G401.6 (cell line): ENCODE data around the gene GTPBP2.
"Not testable (repeated sequence)": the region's sequence is repeated elsewhere in the genome, so short reads cannot be mapped to it uniquely, and the experiment has no call there.

Source experiments
- FAIRE-seq: peaks from 2 replicates; lab custom pipeline; 2012; peaks lifted over from hg19 to GRCh38; lab: Jason Lieb, UNC

Gene GTPBP2

DNA sequence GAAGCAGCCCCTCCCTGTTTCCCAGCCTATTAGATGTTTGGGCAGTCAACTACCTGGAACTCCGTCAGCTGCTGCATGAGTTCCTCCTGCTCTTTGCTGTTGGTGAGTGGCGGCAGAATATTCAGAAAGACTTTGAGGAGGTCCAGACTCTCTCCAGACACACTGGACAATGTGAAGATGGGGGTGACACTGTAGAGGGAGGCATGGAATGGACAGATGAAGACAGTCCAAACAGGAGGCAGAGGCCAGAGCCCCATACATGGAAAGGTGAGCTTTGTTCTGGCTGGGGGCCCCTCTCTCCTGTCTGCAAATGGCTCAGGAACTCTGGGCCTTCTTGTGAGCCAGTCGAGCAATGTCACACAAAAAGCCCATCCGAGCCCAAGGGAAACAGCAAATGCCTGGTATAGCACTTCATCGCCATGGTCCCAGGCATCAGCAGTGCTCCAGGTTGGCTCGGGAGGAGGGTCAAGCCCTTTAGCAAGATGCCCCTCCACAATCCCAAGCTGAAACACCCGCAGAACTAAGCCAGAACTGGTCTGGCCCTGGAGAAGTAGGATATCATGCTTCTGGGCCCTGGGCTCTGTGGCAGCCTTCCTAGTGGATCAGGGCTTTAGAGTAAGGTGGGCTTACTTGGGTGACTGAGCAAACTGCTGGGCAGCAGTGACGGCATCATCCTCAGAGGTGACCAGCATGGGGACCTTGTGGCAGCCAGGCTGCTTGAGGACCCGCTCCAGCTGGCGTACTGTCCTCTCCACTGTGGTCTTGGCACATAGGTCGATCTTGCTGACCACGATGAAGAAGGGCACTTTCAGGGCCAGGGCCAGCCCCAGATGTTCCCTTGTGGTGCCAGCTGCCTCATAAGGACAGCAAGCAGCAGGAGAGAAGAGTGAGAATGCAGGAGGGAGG, 4.9 kb downstream of the GTPBP2 start:
- no peak for FAIRE-seq

DNA sequence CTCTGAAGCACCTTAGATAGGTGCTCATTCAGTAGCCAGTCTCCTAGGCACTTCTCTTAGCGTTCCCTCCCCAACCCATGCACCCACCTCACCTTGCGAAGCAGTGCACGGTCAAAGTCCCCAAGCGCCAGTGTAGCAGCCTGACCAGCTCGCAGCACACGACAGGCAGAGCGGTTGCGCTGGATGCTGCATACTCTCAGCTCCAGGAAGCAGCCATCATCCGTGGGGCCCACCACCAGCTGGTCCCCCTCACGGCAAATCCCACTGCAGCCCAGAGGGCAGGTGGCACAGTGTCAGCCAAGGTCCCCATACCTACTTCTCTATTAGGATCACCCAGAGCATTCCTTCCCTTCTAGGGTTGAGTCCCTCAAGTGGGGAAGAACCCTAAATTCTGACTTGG, 6.5 kb downstream of the GTPBP2 start:
- FAIRE-seq, result no peak

DNA sequence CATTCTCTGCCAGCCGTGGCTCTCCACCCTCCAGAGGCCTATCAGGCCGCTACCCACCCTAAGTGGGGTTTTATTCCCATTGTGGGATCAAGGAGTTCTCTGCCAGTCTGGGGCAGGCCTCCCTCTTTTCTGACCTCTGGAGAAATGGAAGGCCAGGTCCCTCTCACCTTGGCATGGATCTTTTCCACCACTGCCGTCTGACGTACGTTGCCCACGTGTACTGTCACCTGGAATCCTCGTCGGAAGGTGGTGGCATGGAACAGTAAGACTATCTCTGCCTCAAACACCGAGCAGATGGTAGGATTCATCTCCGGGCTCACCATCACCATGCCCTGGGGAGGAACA, 7.3 kb downstream of the GTPBP2 start:
- FAIRE-seq, result no peak

DNA sequence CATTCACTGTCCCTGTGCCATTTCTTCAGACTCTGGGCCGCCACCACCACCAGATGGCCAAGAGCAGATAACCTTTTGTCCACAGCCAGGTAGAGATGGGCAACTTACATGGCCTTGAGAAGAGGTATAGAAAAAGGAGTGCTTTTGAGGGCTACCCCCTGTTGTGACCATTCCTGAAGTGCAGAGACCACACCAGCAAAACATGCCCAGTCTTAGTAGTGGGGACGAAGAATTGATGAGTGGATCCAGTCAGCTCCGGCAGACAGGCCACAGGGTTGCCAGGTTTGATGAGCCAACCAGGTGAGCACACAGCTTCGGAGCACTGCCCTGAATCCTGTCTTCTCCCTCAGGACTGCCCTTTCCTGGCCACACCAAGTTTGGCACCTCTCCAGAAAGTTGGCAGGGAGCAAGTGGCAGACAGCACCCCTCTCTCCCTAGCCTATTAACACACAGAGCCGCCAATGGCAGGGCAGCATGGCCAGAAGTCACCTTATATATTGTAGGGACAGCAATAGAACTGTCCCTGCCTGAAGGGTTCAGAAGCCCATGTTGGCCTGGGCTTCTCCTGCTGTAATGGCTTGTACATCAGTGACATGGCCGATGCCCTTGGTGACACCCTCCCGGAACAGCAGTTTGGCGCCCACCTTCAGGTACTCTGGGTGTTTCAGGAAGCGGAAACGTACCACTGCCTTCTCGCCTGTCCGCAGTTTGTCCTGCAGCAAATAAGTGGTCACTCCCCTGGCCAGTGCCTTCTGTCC, 7.8 kb downstream of the GTPBP2 start:
- no peak for FAIRE-seq

DNA sequence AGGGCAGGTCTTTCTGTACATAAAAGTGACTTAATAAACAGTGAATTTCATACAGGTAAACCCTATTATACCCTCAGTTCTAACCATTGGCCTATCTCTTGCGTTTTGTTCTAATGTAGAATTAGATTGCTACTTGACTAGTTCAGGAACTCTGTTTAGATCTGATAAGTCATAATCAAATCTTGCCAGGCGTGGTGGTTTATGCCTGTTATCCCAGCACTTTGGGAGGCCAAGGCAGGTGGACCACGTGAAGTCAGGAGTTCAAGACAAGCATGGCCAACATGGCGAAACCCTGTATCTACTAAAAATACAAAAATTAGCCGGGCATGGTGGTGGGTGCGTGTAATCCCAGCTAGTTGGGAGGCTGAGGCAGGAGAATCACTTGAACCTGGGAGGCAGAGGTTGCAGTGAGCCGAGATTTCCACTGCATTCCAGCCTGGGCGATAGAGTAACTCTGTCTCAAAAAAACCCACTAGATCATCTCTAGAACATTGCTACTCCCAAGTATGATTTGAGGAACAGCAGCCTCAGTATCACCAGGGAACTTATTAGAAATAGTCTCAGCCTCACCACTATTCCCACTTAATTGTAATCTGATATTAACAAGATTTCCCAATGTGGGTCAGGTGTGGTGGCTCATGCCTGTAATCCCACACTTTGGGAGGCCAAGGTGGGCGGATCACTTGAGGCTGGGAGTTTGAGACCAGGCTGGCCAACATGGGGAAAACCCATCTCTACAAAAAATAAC, 12.2 kb downstream of the GTPBP2 start:
- FAIRE-seq, result no peak

DNA sequence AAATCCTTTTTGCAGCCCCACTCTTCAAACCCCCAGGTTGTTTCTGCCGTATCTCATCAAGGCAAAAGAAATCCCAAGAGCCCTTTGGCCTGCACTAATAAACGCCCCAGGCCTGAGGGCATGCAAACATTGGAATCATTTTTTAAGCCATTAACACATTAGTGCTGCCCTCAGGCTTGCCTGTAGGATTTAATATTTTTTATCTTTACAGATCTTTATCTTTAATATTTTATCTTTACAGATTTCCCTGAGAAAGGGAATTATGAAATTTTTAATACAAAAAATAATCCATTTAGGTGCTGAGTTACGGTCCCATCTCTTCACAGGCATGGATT, 14.7 kb downstream of the GTPBP2 start:
- FAIRE-seq, result no peak

DNA sequence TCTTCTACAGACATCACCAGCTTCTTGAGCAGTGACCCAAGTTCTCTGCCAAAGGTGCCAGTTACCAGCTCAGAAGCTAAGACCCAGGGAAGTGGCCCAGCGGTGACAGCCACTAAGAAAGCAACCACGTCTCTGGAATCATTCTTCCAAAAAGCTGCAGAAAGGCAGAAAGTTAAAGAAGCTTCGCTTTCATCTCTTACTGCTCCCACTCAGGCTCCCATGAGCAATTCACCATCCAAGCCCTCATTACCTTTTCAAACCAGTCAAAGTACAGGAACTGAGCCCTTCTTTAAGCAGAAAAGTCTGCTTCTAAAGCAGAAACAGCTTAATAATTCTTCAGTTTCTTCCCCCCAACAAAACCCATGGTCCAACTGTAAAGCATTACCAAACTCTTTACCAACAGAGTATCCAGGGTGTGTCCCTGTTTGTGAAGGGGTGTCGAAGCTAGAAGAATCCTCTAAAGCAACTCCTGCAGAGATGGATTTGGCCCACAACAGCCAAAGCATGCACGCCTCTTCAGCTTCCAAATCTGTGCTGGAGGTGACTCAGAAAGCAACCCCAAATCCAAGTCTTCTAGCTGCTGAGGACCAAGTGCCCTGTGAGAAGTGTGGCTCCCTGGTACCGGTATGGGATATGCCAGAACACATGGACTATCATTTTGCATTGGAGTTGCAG, 15.2 kb downstream of the GTPBP2 start:
- FAIRE-seq, result no peak

DNA sequence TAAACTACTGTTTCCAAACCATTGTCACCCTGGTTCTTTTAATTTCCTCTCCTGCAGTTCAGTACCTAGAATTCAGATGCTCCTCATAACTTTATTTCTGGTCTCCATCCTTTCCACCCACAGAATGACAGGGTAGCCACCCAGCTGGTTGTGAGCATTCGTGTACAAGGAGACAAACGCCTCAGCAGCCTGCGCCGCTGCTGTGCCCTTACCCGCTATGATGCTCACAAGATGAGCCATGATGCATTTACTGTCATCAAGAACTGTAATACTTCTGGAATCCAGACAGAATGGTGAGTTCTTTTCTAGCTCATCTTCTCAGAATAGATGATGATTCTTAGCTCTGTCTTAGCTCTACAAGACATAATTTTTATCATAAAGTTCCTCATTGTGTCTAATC, 18.6 kb downstream of the GTPBP2 start:
- FAIRE-seq, result no peak

DNA sequence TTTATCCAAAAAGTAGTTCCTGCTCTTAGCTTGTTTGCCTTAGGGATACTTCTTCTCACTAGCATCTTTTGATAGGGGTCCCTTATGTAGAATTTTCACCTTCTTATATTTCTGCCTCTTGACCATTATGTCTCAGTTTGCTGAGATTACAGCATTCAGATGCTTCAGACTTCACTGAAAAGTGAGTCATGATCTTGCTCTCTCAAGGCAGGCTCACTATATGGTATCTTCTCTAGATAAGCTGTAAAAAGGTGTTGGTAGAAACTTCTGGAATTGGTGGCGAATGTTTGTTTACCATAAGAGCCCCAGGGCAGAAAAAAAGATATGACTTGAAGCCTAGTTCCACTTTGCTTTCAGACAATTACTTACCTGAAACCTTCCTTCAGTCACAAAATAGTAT, 19.7 kb downstream of the GTPBP2 start:
- FAIRE-seq, result no peak

DNA sequence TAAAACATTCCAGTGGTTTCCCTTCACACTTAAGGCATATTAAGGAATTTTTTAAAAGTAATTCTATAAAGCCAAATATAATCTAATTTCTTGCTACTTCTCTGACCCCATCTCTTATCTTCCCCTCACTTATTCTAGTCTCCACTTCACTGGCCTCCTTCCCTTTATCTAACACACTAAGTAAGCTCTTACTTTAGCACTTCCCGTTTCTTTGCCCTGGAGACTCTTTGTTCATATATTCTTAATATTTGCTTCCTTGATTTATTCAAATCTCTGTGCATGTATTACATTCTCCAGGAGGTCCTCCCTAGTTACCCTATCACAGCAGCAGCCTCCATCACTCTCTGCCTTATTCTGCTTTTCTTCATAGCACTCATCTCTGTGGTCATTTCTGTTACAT, 20.3 kb downstream of the GTPBP2 start:
- no peak for FAIRE-seq

DNA sequence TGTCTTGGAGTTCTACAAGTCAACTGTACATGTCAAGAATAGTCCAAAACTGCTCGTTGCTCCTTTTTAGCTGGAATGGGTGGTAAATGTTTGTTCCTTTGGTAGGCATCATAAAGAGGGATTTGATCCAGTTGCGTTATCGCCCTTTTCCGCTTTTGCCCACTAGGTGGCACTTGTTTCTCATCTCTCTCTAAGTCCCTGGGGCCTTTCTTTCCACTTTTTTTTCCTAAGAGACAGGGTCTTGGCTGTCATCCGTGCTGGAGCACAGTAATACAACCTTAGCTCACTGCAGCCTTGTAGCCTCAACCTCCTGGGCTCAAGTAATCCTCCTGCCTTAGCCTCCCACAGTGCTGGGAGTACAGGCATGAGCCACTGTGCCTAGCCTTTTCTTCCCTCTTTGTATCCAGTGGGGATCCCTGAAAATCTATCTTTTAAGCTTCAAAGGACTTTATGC, 20.7 kb downstream of the GTPBP2 start:
- peak; percentile 95 for FAIRE-seq

DNA sequence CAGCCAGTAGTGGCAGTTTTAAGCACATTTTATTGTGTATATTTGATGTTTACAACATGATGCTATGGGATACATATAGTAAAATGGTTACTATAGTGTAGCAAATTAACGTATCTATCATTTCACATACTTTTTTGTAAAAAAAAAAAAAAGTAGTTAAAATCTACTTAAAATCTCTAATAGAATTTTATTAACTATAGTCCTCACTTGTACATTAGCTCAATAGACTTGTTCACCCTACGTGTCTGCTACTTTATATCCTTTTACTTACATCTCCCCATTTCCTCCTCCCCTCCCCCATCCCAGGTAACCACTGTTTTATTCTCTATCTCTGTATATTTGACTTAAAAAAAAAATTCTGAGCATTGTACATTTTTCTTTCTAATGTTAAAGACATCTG, 23.0 kb downstream of the GTPBP2 start:
- no peak for FAIRE-seq

DNA sequence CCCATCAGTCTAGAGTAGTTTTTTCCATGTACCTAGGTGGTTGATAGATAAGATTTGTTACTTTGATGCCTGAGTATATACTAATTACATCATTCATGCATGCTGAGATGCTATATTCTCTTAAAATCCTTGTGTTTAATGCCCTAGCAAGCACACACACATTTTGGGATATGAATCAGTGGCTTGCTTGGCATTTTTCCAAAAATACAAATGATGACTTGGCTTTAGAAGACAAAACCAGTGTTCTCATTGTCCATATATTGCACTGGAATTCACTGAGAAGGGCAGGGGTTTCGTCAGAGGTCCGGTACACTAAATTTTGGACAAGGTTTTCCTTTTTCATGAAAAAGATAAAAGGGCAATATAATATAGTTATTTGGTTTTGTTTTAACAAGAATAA, 24.9 kb downstream of the GTPBP2 start:
- no peak for FAIRE-seq

DNA sequence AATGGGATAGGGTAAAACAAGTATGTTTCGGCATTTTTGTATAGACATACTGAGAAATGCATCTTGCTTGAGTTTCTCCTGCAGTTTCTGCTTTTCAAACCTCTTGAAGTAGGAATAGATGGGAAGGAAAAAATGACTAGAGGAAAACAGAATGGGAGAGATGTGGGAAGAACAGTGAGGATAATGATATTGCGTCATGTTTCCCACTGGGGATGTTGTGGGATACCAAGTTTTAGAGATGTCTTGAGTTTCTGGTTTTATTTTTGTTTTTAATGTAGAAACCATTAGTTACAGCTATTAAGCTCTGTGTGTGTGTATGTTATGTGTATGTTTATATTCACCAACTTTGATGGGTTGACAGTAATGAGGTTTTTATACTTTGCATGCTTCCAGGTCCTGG, 28.5 kb downstream of the GTPBP2 start:
- FAIRE-seq, result no peak

DNA sequence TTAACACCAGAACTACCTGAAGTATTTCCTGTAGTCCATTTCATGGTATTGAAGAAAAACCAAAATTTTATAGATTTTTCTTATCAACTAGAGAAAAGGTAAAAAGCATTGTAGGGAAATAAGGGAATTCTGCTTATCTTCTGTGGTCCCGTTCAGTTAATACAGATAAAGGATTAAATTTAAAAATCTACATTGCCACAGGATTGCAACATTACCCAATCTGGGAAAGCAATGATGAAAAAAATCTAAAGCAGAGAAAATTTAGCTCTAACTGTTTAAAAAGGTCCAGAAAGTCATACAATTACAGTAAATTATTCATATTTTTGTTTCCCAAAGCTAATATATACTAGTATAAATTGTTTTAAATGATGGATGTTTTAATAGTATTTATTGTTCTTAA, 35.1 kb downstream of the GTPBP2 start:
- no peak for FAIRE-seq

DNA sequence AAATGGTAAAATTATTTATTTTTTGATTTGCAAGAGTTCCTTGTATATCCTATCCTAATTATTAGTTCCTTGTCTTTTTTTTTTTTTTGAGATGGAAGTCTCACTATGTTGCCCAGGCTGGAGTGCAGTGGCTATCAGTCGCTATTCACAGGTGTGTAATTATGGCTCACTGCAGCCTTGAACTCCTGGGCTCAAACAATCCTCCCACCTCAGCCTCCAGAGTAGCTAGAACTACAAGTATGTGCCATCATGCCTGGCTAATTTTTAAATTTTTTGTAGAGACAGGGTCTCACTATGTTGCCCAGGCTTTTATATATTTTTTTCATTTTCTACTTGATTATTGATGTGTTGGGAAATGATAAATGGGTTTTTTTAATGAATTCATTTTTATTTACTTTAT, 39.5 kb downstream of the GTPBP2 start:
- FAIRE-seq, result not testable (repeated sequence)

DNA sequence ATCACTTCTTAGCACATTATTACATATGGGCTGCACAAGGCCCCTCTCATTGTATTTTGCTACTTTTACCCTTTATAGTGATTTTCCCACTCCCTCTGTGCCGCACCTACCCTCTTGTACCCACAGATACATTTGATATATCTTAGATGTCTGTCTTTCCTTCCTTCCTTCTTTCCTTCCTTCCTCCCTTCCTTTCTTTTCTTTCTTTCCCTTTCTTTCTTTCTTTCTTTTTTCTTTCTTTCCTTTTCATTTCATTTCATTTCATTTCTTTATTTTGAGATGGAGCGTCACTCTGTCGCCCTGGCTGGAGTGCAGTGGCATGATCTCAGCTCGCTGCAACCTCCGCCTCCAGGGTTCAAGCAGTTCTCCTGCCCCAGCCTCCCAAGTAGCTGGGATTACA, 40.9 kb downstream of the GTPBP2 start:
- FAIRE-seq, result no peak

DNA sequence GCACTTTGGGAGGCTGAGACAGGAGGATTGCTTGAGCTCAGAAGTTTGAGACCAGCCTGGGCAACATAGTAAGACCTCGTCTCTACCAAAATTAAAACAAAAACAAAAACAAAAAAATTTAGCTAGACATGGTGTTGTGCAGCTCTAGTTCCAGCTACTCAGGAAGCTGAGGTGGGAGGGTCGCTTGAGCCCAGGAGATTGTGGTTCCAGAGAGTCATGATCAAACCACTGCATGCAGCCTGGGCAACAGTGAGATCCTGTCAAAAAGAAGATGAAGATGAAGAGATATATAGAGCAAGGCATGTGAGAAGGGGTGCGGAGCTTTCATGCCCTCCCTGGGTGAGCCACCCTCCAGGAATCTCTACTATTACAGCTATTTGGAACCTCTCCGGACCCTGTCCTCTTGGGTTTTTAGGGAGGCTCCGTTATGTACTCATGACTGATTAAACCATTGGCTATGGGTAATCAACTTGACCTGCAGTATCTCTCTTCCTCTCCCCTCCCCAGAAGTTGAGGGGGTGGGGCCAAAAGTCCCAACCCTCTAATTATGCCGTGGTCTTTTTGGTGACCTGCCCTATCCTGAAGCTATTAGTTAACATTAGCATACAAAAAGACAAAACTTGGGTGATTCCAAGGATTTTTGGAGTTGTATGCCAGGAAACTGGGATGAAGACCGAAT, 44.0 kb downstream of the GTPBP2 start:
- no peak for FAIRE-seq

DNA sequence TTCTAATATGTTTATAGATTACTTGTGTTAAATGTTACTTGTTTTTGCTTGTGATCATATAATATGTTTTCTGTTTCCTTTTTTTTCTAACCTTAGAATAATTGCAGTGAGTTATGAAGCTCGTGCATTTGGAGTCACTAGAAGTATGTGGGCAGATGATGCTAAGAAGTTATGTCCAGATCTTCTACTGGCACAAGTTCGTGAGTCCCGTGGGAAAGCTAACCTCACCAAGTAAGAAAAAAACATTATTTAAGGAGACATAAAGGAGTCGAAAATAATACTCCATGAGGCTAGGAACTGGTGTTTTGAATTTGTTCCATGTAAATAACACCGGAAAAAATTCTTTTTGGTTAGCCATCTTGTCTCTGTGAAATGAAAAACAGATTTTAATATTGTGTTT, 46.2 kb downstream of the GTPBP2 start:
- no peak for FAIRE-seq

DNA sequence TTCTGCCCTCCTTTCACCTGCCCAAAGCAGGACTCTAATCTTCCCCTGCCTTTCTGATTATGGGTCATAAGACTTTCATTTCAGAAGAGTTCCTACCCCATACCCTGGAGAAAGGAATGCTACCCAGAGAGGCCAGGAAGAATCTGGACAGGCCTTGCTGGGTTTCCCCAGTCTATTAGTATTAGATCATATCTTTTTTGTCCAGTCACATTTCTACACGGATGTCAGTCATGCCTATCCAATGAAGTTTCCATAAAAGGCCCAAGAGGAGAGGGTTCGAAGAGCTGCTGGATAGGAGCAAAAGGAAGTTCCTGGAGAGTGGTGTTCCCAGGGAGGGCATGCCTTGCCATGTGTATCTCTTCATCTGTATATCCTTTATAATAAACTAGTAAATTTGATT, 49.9 kb downstream of the GTPBP2 start:
- no peak for FAIRE-seq

DNA sequence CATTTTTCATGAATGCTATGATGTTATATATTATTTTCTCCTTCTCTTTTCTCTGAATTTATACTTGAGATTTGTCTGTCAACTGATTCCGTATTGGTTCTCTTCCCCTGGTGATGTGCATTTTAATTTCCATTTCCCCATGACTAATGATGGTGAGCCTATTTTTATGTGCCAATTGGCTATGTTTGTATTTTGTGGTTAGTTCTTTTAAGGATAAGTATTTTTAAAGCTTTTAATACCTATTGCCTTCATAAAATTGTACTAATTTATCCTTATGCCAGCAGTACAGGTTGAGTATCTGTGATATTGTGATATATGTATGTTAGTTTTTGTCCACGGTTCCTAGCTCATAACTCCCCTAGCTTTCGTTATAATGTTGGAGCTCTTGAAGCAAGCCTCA, 50.3 kb downstream of the GTPBP2 start:
- FAIRE-seq, result no peak
